Liver (tissue), 9 donors: ENCODE results near the gene NLRP11. TPM values are rescaled to one million over a fixed set of nuclear protein-coding genes. Genes with fewer than 3 reads are reported as not detected.

Experiments
- DNase-seq: peaks from one replicate; pipeline ENCODE4 v3.0.0-alpha.2; 2017; ENCODE audit warnings: low spot score
- H3K27ac ChIP-seq, 2 donors: one replicate each; pipeline ENCODE4 v1.7.0; 2013; ENCODE audit warnings: inconsistent platforms in 2 of 2, low read length in 2 of 2, control low read depth in 1 of 2, low read depth in 1 of 2, mild to moderate bottlenecking in 1 of 2
- H3K27me3 ChIP-seq, 4 donors: one replicate each; pipeline versions ENCODE4 v1.6.1 to v1.7.0; 2013; ENCODE audit warnings: low read length in 3 of 4, inconsistent platforms in 1 of 4, mild to moderate bottlenecking in 1 of 4, moderate library complexity in 1 of 4; ENCODE audit not compliant: control insufficient read depth in 4 of 4, insufficient read depth in 4 of 4
- H3K36me3 ChIP-seq, 4 donors: one replicate each; pipeline versions ENCODE4 v1.6.1 to v1.7.0; 2013; ENCODE audit warnings: low read length in 3 of 4, mild to moderate bottlenecking in 3 of 4, low read depth in 1 of 4, moderate library complexity in 1 of 4; ENCODE audit not compliant: control insufficient read depth in 4 of 4, insufficient read depth in 3 of 4
- H3K4me1 ChIP-seq, 4 donors: one replicate each; pipeline versions ENCODE4 v1.6.1 to v1.7.0; 2013; ENCODE audit warnings: low read length in 3 of 4, mild to moderate bottlenecking in 3 of 4, moderate library complexity in 1 of 4; ENCODE audit not compliant: control insufficient read depth in 4 of 4, insufficient read depth in 4 of 4
- H3K4me3 ChIP-seq, 3 donors: one replicate each; pipeline versions ENCODE4 v1.6.1 to v1.7.0; 2013; ENCODE audit warnings: low read length in 3 of 3, control low read depth in 1 of 3, low read depth in 1 of 3, mild to moderate bottlenecking in 1 of 3
- H3K9ac ChIP-seq, 2 donors: one replicate each; pipeline ENCODE4 v1.7.0; 2013; ENCODE audit warnings: low read length in 2 of 2, mild to moderate bottlenecking in 2 of 2, moderate library complexity in 2 of 2, control low read depth in 1 of 2, low read depth in 1 of 2
- H3K9me3 ChIP-seq, 4 donors: one replicate each; pipeline versions ENCODE4 v1.6.1 to v1.7.0; 2013; ENCODE audit warnings: low read length in 3 of 4; ENCODE audit not compliant: control insufficient read depth in 4 of 4
- EGR1 ChIP-seq, 2 donors: IDR thresholded peaks; 2 replicates each; pipeline ENCODE4 v1.6.1; 2016 to 2018; ENCODE audit warnings: antibody characterized with exemption in 2 of 2, low read depth in 2 of 2
- FOXA1 ChIP-seq: IDR thresholded peaks from 2 replicates; pipeline ENCODE4 v1.6.1; 2016; ENCODE audit warnings: antibody characterized with exemption
- FOXA2 ChIP-seq: IDR thresholded peaks from 2 replicates; pipeline ENCODE4 v1.6.1; 2016; ENCODE audit warnings: antibody characterized with exemption
- GABPA ChIP-seq, 2 donors: IDR thresholded peaks in 1 of 2; conservative IDR thresholded peaks in 1 of 2; 2 replicates each; pipeline ENCODE4 v1.6.1; 2016; ENCODE audit warnings: antibody characterized with exemption in 2 of 2, mild to moderate bottlenecking in 1 of 2, moderate library complexity in 1 of 2
- HNF4A ChIP-seq, 2 donors: conservative IDR thresholded peaks; 2 replicates each; pipeline ENCODE4 v1.6.1; 2016; ENCODE audit warnings: antibody characterized with exemption in 2 of 2, mild to moderate bottlenecking in 2 of 2
- HNF4G ChIP-seq: IDR thresholded peaks from 2 replicates; pipeline ENCODE4 v1.6.1; 2016; ENCODE audit warnings: antibody characterized with exemption
- RAD21 ChIP-seq, 2 donors: IDR thresholded peaks; 2 replicates each; pipeline ENCODE4 v1.6.1; 2016; ENCODE audit warnings: antibody characterized with exemption in 2 of 2, mild to moderate bottlenecking in 2 of 2
- SP1 ChIP-seq: IDR thresholded peaks from 2 replicates; pipeline ENCODE4 v1.6.1; 2018; ENCODE audit warnings: antibody characterized with exemption, mild to moderate bottlenecking
- TAF1 ChIP-seq: conservative IDR thresholded peaks from 2 replicates; pipeline ENCODE4 v1.6.1; 2016; ENCODE audit warnings: antibody characterized with exemption, mild to moderate bottlenecking
- YY1 ChIP-seq: IDR thresholded peaks from 2 replicates; pipeline ENCODE4 v1.6.1; 2016; ENCODE audit warnings: antibody characterized with exemption, mild to moderate bottlenecking
- WGBS: extraction: QIAGEN DNeasy Blood & Tissue Kit; methylation state at CpG from one replicate; pipeline ENCODE4 v1.1.7; 2013; 5-methylcytosine and 5-hydroxymethylcytosine counted together
- polyA plus RNA-seq, 2 donors: library from polyadenylated mRNA; stranded (reverse) in 1 of 2; unstranded in 1 of 2; fragments of 200-250 nt in 1 of 2; fragments of >200 nt in 1 of 2; fragmentation: Nextera tagmentation in 1 of 2; extraction: Ambion mirVana in 1 of 2; gene quantifications; one replicate each; pipeline versions ENCODE4 v1.2.1 to v1.2.3, GENCODE V29; 2013 to 2015
- total RNA-seq, 2 donors: library from RNA; depleted of rRNA; stranded (reverse); fragments of >200 nt; gene quantifications; one replicate each; pipeline ENCODE4 v1.2.3, GENCODE V29; 2014
- TF ChIP-seq, protein P1 (sequence below): IDR thresholded peaks from 2 replicates; pipeline ENCODE4 v1.6.1; 2016; ENCODE audit warnings: antibody characterized with exemption
- TF ChIP-seq, protein P2 (sequence below): fragments of 150-350 bp; IDR thresholded peaks from 2 replicates; pipeline ENCODE4 v1.5.1; 2017; ENCODE audit warnings: improper control_type of control experiment, low read depth, low read length; ENCODE audit not compliant: missing input control
- TF ChIP-seq, protein P3 (sequence below): IDR thresholded peaks from 2 replicates; pipeline ENCODE4 v1.6.1; 2016; ENCODE audit warnings: antibody characterized with exemption
- TF ChIP-seq, protein P4 (sequence below): IDR thresholded peaks from 2 replicates; pipeline ENCODE4 v1.6.1; 2016; ENCODE audit warnings: antibody characterized with exemption
- donor health status: healthy.
- donor health status: healthy.
- donor health status: healthy.
- donor health status: healthy.
- donor health status: healthy.

Gene NLRP11
- total and polyA plus RNA-seq, 4 donors, result 0.28 to 0.33 TPM; not detected in 2

DNA sequence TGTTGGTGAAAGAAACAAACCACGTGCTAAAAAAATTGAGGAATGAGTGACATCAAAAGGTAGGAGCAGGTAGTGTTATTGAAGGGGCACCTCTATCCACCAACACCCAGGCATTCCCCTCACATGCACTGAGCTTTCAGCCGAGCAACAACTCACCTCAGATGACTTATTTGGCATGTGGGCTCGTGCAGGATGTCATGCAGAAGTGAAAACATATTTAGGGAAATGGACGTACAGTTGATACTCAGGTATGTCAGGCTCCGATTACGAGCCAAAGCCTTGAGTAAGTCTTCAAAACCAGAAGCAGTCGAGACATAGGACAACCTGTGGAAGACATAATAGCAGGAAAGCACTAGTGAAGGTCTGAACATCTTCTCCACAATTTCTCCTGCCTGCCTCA lies 30.4 kb downstream of the NLRP11 start:
- WGBS, result 80% methylated on average over 7 of the region's 7 CpGs
- TF ChIP-seq HNF4A (conservative IDR thresholded peaks at IDR 0.05), result no peak
- TF ChIP-seq RAD21 (IDR thresholded peaks at IDR 0.05), result peak in 1 of 2 donors; percentile 8

DNA sequence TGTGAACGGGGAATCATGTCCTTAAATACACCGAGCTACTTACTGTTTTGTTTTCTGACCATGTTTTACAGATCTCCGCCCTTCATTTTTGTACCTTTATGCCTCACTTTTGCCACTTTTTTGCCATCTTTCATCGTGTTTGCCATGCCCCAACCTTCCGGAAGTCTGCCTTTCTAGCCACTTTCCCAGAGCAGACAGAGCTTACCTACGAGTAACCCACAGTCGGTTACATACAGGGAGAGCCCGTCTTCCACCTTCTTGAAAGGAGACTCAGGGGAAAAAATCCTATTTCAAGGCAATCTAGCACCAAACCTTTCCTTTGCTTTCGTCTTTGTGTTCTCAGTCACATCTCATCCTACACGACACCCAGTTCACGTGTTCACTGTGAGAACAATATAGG lies 36.8 kb downstream of the NLRP11 start:
- H3K4me1 ChIP-seq, result no peaks in the 10 kb centered on the region
- H3K27me3 ChIP-seq, result no peaks in the 10 kb centered on the region
- no peaks in the 10 kb centered on the region for H3K9me3 ChIP-seq
- no peak overlapping the region for H3K4me3 ChIP-seq
- DNase-seq, result no peak
- no peak for TF ChIP-seq YY1
- no peak for TF ChIP-seq HNF4A (conservative IDR thresholded peaks at IDR 0.05)
- TF ChIP-seq HNF4G, result no peak
- TF ChIP-seq EGR1 (IDR thresholded peaks at IDR 0.05; ENCODE audit: low read depth in 2 of 2), result no peak
- TF ChIP-seq TAF1, result no peak
- TF ChIP-seq RAD21 (IDR thresholded peaks at IDR 0.05), result no peak
- no peak for TF ChIP-seq FOXA1
- TF ChIP-seq SP1, result no peak
- WGBS, result 89% methylated on average over 11 of the region's 11 CpGs
- no peak overlapping the region for H3K27ac ChIP-seq
- no peak overlapping the region for H3K9ac ChIP-seq
- H3K36me3 ChIP-seq, result no peaks in the 10 kb centered on the region

More for the DNA sequence above, 30.4 kb downstream of the NLRP11 start:
- H3K27ac ChIP-seq, result no peak overlapping the region
- H3K9me3 ChIP-seq, result no peaks in the 10 kb centered on the region
- no peaks in the 10 kb centered on the region for H3K4me1 ChIP-seq
- no peaks in the 10 kb centered on the region for H3K27me3 ChIP-seq
- H3K4me3 ChIP-seq, result no peak overlapping the region
- no peak for DNase-seq
- H3K36me3 ChIP-seq, result no peaks in the 10 kb centered on the region
- H3K9ac ChIP-seq, result no peak overlapping the region

DNA sequence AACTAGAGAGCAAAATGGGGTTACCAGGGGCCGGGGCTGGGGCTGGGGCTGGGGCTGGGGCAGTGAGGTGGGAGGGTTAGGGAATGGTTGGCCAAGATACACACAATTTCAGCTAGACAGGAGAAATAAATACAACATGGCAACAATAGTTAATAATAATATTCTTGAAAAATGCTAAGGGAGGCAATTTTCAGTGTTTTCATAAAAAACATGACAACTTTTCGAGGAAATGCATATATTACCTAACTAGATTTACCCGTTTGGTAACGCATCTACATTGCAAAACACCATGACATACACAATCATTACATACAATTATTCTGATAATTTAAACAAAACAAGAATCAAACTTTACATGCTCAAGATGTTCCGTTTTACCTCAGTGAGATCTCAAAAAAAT lies 50.7 kb downstream of the NLRP11 start:
- Histone ChIP-seq H3K9me3 (no peaks in the 10 kb centered on the region), H3K27ac (no peak overlapping the region), H3K4me3 (no peak overlapping the region), H3K9ac (no peak overlapping the region), H3K36me3 (no peaks in the 10 kb centered on the region), H3K4me1 (no peaks in the 10 kb centered on the region), H3K27me3 (no peaks in the 10 kb centered on the region)
- TF ChIP-seq RAD21 (IDR thresholded peaks at IDR 0.05), result no peak
- no peak for TF ChIP-seq EGR1 (IDR thresholded peaks at IDR 0.05; ENCODE audit: low read depth in 2 of 2)
- TF ChIP-seq, protein P1, sequence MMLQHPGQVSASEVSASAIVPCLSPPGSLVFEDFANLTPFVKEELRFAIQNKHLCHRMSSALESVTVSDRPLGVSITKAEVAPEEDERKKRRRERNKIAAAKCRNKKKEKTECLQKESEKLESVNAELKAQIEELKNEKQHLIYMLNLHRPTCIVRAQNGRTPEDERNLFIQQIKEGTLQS, result no peak
- TF ChIP-seq FOXA1, result no peak
- TF ChIP-seq TAF1, result no peak
- no peak for TF ChIP-seq SP1
- TF ChIP-seq GABPA (IDR thresholded peaks at IDR 0.05 in 1 of 2, conservative IDR thresholded peaks at IDR 0.05 in 1 of 2), result no peak
- no peak for TF ChIP-seq FOXA2
- TF ChIP-seq, protein P2, sequence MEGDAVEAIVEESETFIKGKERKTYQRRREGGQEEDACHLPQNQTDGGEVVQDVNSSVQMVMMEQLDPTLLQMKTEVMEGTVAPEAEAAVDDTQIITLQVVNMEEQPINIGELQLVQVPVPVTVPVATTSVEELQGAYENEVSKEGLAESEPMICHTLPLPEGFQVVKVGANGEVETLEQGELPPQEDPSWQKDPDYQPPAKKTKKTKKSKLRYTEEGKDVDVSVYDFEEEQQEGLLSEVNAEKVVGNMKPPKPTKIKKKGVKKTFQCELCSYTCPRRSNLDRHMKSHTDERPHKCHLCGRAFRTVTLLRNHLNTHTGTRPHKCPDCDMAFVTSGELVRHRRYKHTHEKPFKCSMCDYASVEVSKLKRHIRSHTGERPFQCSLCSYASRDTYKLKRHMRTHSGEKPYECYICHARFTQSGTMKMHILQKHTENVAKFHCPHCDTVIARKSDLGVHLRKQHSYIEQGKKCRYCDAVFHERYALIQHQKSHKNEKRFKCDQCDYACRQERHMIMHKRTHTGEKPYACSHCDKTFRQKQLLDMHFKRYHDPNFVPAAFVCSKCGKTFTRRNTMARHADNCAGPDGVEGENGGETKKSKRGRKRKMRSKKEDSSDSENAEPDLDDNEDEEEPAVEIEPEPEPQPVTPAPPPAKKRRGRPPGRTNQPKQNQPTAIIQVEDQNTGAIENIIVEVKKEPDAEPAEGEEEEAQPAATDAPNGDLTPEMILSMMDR, result no peak
- TF ChIP-seq, protein P3, sequence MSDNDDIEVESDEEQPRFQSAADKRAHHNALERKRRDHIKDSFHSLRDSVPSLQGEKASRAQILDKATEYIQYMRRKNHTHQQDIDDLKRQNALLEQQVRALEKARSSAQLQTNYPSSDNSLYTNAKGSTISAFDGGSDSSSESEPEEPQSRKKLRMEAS, result no peak
- no peak for TF ChIP-seq YY1
- TF ChIP-seq, protein P4, sequence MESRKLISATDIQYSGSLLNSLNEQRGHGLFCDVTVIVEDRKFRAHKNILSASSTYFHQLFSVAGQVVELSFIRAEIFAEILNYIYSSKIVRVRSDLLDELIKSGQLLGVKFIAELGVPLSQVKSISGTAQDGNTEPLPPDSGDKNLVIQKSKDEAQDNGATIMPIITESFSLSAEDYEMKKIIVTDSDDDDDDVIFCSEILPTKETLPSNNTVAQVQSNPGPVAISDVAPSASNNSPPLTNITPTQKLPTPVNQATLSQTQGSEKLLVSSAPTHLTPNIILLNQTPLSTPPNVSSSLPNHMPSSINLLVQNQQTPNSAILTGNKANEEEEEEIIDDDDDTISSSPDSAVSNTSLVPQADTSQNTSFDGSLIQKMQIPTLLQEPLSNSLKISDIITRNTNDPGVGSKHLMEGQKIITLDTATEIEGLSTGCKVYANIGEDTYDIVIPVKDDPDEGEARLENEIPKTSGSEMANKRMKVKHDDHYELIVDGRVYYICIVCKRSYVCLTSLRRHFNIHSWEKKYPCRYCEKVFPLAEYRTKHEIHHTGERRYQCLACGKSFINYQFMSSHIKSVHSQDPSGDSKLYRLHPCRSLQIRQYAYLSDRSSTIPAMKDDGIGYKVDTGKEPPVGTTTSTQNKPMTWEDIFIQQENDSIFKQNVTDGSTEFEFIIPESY, result no peak
- no peak for TF ChIP-seq HNF4A (conservative IDR thresholded peaks at IDR 0.05)
- no peak for DNase-seq
- 77% methylated on average over 5 of the region's 5 CpGs for WGBS
